GM18907 (cell line): ENCODE measurements around the gene GAL3ST3.
A peak's percentile ranks its signal among the peaks of the same experiment; 100 is the strongest.
"Not testable (repeated sequence)": the region's sequence is repeated elsewhere in the genome, so short reads cannot be mapped to it uniquely, and the experiment has no call there.

Experiments used
- ATAC-seq: cut with Tn5 transposase; IDR thresholded peaks from one replicate; pipeline ENCODE4 v1.9.1; 2021; ENCODE audit warnings: mild to moderate bottlenecking, moderate library complexity; ENCODE audit not compliant: unreplicated experiment

Gene GAL3ST3

GRCh38 chr11:66014804-66015453 is 34.0 kb downstream of the GAL3ST3 start:
- ATAC-seq = no peak

GRCh38 chr11:66013762-66014100 is 35.2 kb downstream of the GAL3ST3 start:
- no peak for ATAC-seq

- no peak for ATAC-seq
Observed at GRCh38 chr11:66012946-66013761, 35.8 kb downstream of the GAL3ST3 start.

- ATAC-seq = no peak
Observed at GRCh38 chr11:66012371-66012945, 36.5 kb downstream of the GAL3ST3 start.

GRCh38 chr11:66011785-66012303 is 37.1 kb downstream of the GAL3ST3 start, which contains the start of gene CST6:
CST6 (plus strand) TSS chr11:66012008; CDS start chr11:66012045, 37 bp downstream.
- no peak for ATAC-seq

- no peak for ATAC-seq
Observed at GRCh38 chr11:66011239-66011784, 37.6 kb downstream of the GAL3ST3 start.

GRCh38 chr11:66010036-66010435 is 38.9 kb downstream of the GAL3ST3 start:
- ATAC-seq = not testable (repeated sequence)

- no peak for ATAC-seq
Observed at GRCh38 chr11:66008468-66009101, 40.4 kb downstream of the GAL3ST3 start.

- no peak for ATAC-seq
Observed at GRCh38 chr11:66008095-66008467, 40.9 kb downstream of the GAL3ST3 start.

GRCh38 chr11:66007201-66007634 is 41.7 kb downstream of the GAL3ST3 start:
- no peak for ATAC-seq

GRCh38 chr11:66006891-66007176 is 42.1 kb downstream of the GAL3ST3 start:
- ATAC-seq = no peak

GRCh38 chr11:66006134-66006890 is 42.6 kb downstream of the GAL3ST3 start:
- ATAC-seq = no peak

- ATAC-seq = no peak
Observed at GRCh38 chr11:66004186-66004585, 44.8 kb downstream of the GAL3ST3 start.

- no peak for ATAC-seq
Observed at GRCh38 chr11:66003291-66003690, 45.7 kb downstream of the GAL3ST3 start.

- ATAC-seq = peak; percentile 32
Observed at GRCh38 chr11:66002648-66003225, 46.2 kb downstream of the GAL3ST3 start.

- peak; percentile 80 for ATAC-seq
Observed at GRCh38 chr11:66001942-66002647, 46.9 kb downstream of the GAL3ST3 start, which contains the start of the genes BANF1 and EIF1AD. BANF1 (plus strand) TSS chr11:66002503; CDS start chr11:66003251, 748 bp downstream. EIF1AD (minus strand) TSS chr11:66002157; CDS start chr11:66000389, 1,768 bp downstream.

GRCh38 chr11:65997286-65997685 is 51.7 kb downstream of the GAL3ST3 start:
- no peak for ATAC-seq

GRCh38 chr11:65992056-65992455 is 56.9 kb downstream of the GAL3ST3 start:
- ATAC-seq = no peak
